K562 (cell line): ENCODE measurements around the gene GALR1. TPM values are rescaled to one million over a fixed set of nuclear protein-coding genes. Genes with fewer than 3 reads are reported as not detected.
A peak's percentile ranks its signal among the peaks of the same experiment; 100 is the strongest.

Source experiments
- ATAC-seq: fragments of 200-7000 bp; cut with Tn5 transposase; 3 replicates; pipeline ENCODE4 v1.9.1; 2020; ENCODE audit warnings: moderate library complexity
- BruUV-seq: library from RNA; stranded (reverse); fragments of 400-500 nt; replicated peaks from 2 replicates; lab custom pipeline; 2021; lab: Mats Ljungman, UMichigan
- CTCF ChIA-PET: fragments of 300-600 bp; formaldehyde crosslinking; extraction: SDS; loops from one replicate; lab custom pipeline; 2021; ENCODE audit warnings: low intra/inter-chr PET ratio; lab: Yijun Ruan, JAX
- POLR2A ChIA-PET: fragments of 300-600, 350-650 bp; sonication (Branson Sonifier 250); formaldehyde crosslinking; extraction: SDS; loops from one replicate; lab custom pipeline; 2021; ENCODE audit warnings: antibody characterized with exemption, inconsistent platforms; lab: Yijun Ruan, JAX
- DNase-seq, 4 experiments: peaks; one replicate each; pipeline versions ENCODE4 v3.0.0 to v3.0.0-alpha.2; 2011 to 2018; ENCODE audit warnings: low spot score in 3 of 4, mixed read lengths in 3 of 4; ENCODE audit errors: extremely low read depth in 1 of 4
- FAIRE-seq: peaks from 2 replicates; lab custom pipeline; 2011; peaks lifted over from hg19 to GRCh38; lab: Jason Lieb, UNC
- H2AFZ ChIP-seq: 2 replicates; pipeline ENCODE4 v1.6.0; 2011; ENCODE audit warnings: low read depth, low read length, control low read depth, inconsistent platforms
- H3K27ac ChIP-seq: fragments of 200-600 bp; 3 replicates; pipeline ENCODE4 v1.8.0; 2011; ENCODE audit warnings: low read depth, mild to moderate bottlenecking, control low read depth, inconsistent platforms, low read length, moderate library complexity, mixed read lengths; ENCODE audit errors: extremely low read depth
- H3K27me3 ChIP-seq, 2 experiments: fragments of 300-600 bp in 1 of 2; 2 replicates in 1 of 2; 3 replicates in 1 of 2; pipeline versions ENCODE4 v1.6.0 to v1.8.0; 2011; ENCODE audit warnings: inconsistent platforms in 2 of 2, low read length in 2 of 2, mild to moderate bottlenecking in 1 of 2, mixed read lengths in 1 of 2, moderate library complexity in 1 of 2; ENCODE audit not compliant: control insufficient read depth in 2 of 2, insufficient read depth in 2 of 2
- H3K36me3 ChIP-seq: fragments of 300-600 bp; 3 replicates; pipeline ENCODE4 v1.8.0; 2011; ENCODE audit warnings: mild to moderate bottlenecking, low read length, inconsistent platforms; ENCODE audit not compliant: control insufficient read depth, insufficient read depth
- H3K4me1 ChIP-seq, 2 experiments: fragments of 200-600 bp in 1 of 2; replicated peaks in 1 of 2; 2 replicates in 1 of 2; 3 replicates in 1 of 2; pipeline versions ENCODE4 v1.5.1 to v1.8.0; 2011; ENCODE audit warnings: inconsistent platforms in 2 of 2, low read length in 2 of 2, mild to moderate bottlenecking in 1 of 2, mixed read lengths in 1 of 2, moderate library complexity in 1 of 2; ENCODE audit not compliant: control insufficient read depth in 2 of 2, insufficient read depth in 2 of 2
- H3K4me2 ChIP-seq: 2 replicates; pipeline ENCODE4 v1.6.1; 2011; ENCODE audit warnings: low read length, control low read depth, inconsistent platforms, mixed read lengths; ENCODE audit not compliant: insufficient read depth
- H3K4me3 ChIP-seq: fragments of 200-600 bp; sonication (generic), shearing (Covaris generic); 2 replicates; pipeline ENCODE4 v1.5.1; 2016; ENCODE audit warnings: control low read depth, inconsistent platforms
- H3K79me2 ChIP-seq: fragments of 200-600 bp; 3 replicates; pipeline ENCODE4 v1.8.0; 2011; ENCODE audit warnings: low read length, inconsistent platforms; ENCODE audit not compliant: control insufficient read depth, insufficient read depth
- H3K9ac ChIP-seq, 2 experiments: 2 replicates each; pipeline versions ENCODE4 v1.6.0 to v1.6.1; 2011; ENCODE audit warnings: low read depth in 2 of 2, low read length in 2 of 2, control low read depth in 1 of 2, inconsistent platforms in 1 of 2, mild to moderate bottlenecking in 1 of 2, mixed read lengths in 1 of 2; ENCODE audit not compliant: insufficient read depth in 1 of 2
- H3K9me1 ChIP-seq: one replicate; pipeline ENCODE4 v1.6.0; 2011; ENCODE audit warnings: inconsistent platforms, mild to moderate bottlenecking, low read length, moderate library complexity; ENCODE audit not compliant: control insufficient read depth, insufficient read depth
- H3K9me3 ChIP-seq: replicated peaks from 2 replicates; pipeline ENCODE4 v1.5.1; 2011; ENCODE audit warnings: low read depth, low read length, inconsistent platforms; ENCODE audit not compliant: control insufficient read depth, insufficient read depth
- H4K20me1 ChIP-seq: replicated peaks from 2 replicates; pipeline ENCODE4 v1.6.1; 2011; ENCODE audit warnings: low read length, inconsistent platforms, mixed read lengths; ENCODE audit not compliant: control insufficient read depth, insufficient read depth
- ARID1B ChIP-seq: fragments of 450-650 bp; IDR thresholded peaks from 2 replicates; pipeline ENCODE4 v1.6.1; 2016; ENCODE audit warnings: antibody characterized with exemption, mild to moderate bottlenecking, inconsistent platforms
- ETV5 ChIP-seq: sonication (generic); formaldehyde crosslinking; IDR thresholded peaks from 2 replicates; pipeline ENCODE4 v1.4.0; 2020; ENCODE audit warnings: low read depth, mild to moderate bottlenecking, missing genetic modification reagents
- NR0B1 ChIP-seq: fragments of 450-650 bp; IDR thresholded peaks from one replicate; pipeline ENCODE4 v1.6.1; 2018; ENCODE audit warnings: mild to moderate bottlenecking, moderate library complexity; ENCODE audit not compliant: partially characterized antibody
- SP1 ChIP-seq: sonication (generic); formaldehyde crosslinking; IDR thresholded peaks from 2 replicates; pipeline ENCODE4 v1.8.1; 2022; ENCODE audit warnings: mild to moderate bottlenecking, missing genetic modification reagents
- SPI1 ChIP-seq: IDR thresholded peaks from 2 replicates; pipeline ENCODE4 v1.6.1; 2011; ENCODE audit warnings: low read depth, low read length, control low read depth, borderline replicate concordance
- ZNF431 ChIP-seq: sonication (generic); formaldehyde crosslinking; IDR thresholded peaks from 2 replicates; pipeline ENCODE4 v1.8.0; 2022; ENCODE audit warnings: mild to moderate bottlenecking, missing genetic modification reagents
- WGBS: fragments of 100-300 bp; shearing (Covaris generic); methylation state at CpG from one replicate; pipeline ENCODE4 v1.1.6; 2016; ENCODE audit warnings: low coverage, mixed read lengths; ENCODE audit not compliant: insufficient coverage; ENCODE audit errors: missing lambda C conversion rate; 5-methylcytosine and 5-hydroxymethylcytosine counted together
- in situ Hi-C: fragments of 300-500 bp; cut with MboI; formaldehyde crosslinking; loops from 4 replicates; pipeline ENCODE4 v1.15.0; 2018; ENCODE audit warnings: inconsistent platforms, mixed read lengths
- intact Hi-C: fragments of 100-400 bp; cut with micrococcal nuclease; formaldehyde crosslinking; loops from 2 replicates; pipeline ENCODE4 v1.14.2; 2022
- polyA plus RNA-seq, 8 experiments: library from polyadenylated mRNA; depleted of rRNA in 4 of 8; stranded (reverse) in 5 of 8; unstranded in 3 of 8; fragments of >200 nt; fragmentation: Nextera tagmentation in 2 of 8; fragmentation: Illumina TruSeq in 1 of 8; extraction: Ambion mirVana in 2 of 8; extraction: Trizol in 1 of 8; gene quantifications; 2 replicates each; pipeline versions ENCODE4 v1.2.1 to v1.2.3, GENCODE V29; 2011 to 2014; ENCODE audit warnings: inconsistent platforms in 1 of 8, missing spikeins in 1 of 8
- total RNA-seq, 7 experiments: library from RNA; depleted of rRNA in 6 of 7; stranded (reverse); fragments of >200 nt in 6 of 7; fragmentation: Illumina TruSeq in 2 of 7; extraction: Trizol in 2 of 7; gene quantifications; 2 replicates each; pipeline versions ENCODE4 v1.2.1 to v1.2.3, GENCODE V29; 2011 to 2021; ENCODE audit warnings: low replicate concordance in 1 of 7

The GALR1 gene
- total and polyA plus RNA-seq, 9 of the 15 experiments (the other 6 are each of a cell fraction or from before 2014, with no cell fraction given) = not detected

- CTCF ChIA-PET = no interaction called here
- Histone ChIP-seq H3K4me2 (no peak overlapping the region), H3K36me3 (no peaks in the 10 kb centered on the region), H3K79me2 (no peaks in the 10 kb centered on the region), H3K4me3 (no peak overlapping the region), H3K4me1 (no peaks in the 10 kb centered on the region), H3K27ac (no peak overlapping the region), H2AFZ (no peak overlapping the region), H4K20me1 (no peaks in the 10 kb centered on the region), H3K9ac (no peak overlapping the region), H3K27me3 (0 out of 5 replicates have a peak, but pooled peaks cover 0 to 4% of the 10 kb centered on the region in 2 experiments), H3K9me3 (no peaks in the 10 kb centered on the region), H3K9me1 (no peaks in the 10 kb centered on the region)
- WGBS = 6% methylated on average over 4 of the region's 4 CpGs
- DNase-seq = no peak
- intact Hi-C loops = no loop called here
- BruUV-seq = no TSS peak
- TF ChIP-seq NR0B1 (no peak), ETV5 (CRISPR knock-in tag) (no peak), SP1 (CRISPR knock-in tag) (no peak), ZNF431 (CRISPR knock-in tag) (no peak), SPI1 (peak; percentile 63; the same call in 1 of the 2 replicates), ARID1B (no peak)
- FAIRE-seq = no peak
- ATAC-seq = no peak
- in situ Hi-C loops = no loop called here
- POLR2A ChIA-PET = no interaction called here
Measured at GRCh38 chr18:77208964-77209363, 40.7 kb upstream of the GALR1 start.
